ENCODE measurements around the gene TUSC2. TPM values are rescaled to one million over a fixed set of nuclear protein-coding genes. Genes with fewer than 3 reads are reported as not detected.

The TUSC2 gene
- total and polyA plus RNA-seq, 2 of the 13 experiments (the other 11 are each of a cell fraction or from before 2014, with no cell fraction given) = 36.7 to 39.1 TPM

- no peak; the same call in 1 of the 2 replicates for TF ChIP-seq ZNF441 (CRISPR knock-in tag; IDR thresholded peaks at IDR 0.05; ENCODE audit: borderline replicate concordance)
- peak; percentile 44 for TF ChIP-seq ZNF350 (CRISPR knock-in tag; IDR thresholded peaks at IDR 0.05; ENCODE audit: borderline replicate concordance, low read depth)
- no peak for TF ChIP-seq CC2D1A (CRISPR knock-in tag; IDR thresholded peaks at IDR 0.05)
- no peak for TF ChIP-seq XBP1 (CRISPR knock-in tag; IDR thresholded peaks at IDR 0.05)
- 0 out of 2 replicates have a peak, but pooled peaks have one; percentile 11 for TF ChIP-seq ETV5 (CRISPR knock-in tag; IDR thresholded peaks at IDR 0.05; ENCODE audit: borderline replicate concordance)
- TF ChIP-seq CEBPG (CRISPR knock-in tag; IDR thresholded peaks at IDR 0.05) = no peak
- peak; percentile 61; the same call in 1 of the 2 replicates for TF ChIP-seq CREB3 (CRISPR knock-in tag; IDR thresholded peaks at IDR 0.05)
- TF ChIP-seq NCOA5 (CRISPR knock-in tag; IDR thresholded peaks at IDR 0.05) = no peak
- TF ChIP-seq SALL2 (CRISPR knock-in tag; IDR thresholded peaks at IDR 0.05) = peak; percentile 7; the same call in 1 of the 2 replicates
- no peak for TF ChIP-seq BRD4 (CRISPR knock-in tag; IDR thresholded peaks at IDR 0.05)
- TF ChIP-seq GTF2F1 (IDR thresholded peaks at IDR 0.05; ENCODE audit: low read length) = no peak
- no peak for TF ChIP-seq THAP8 (CRISPR knock-in tag; IDR thresholded peaks at IDR 0.05; ENCODE audit: borderline replicate concordance)
- no peak for TF ChIP-seq ZNF10 (CRISPR knock-in tag; IDR thresholded peaks at IDR 0.05; ENCODE audit: borderline replicate concordance, low read depth)
- peak; percentile 43; the same call in 1 of the 2 replicates for TF ChIP-seq HDAC2 (CRISPR knock-in tag; IDR thresholded peaks at IDR 0.05)
- no peak for TF ChIP-seq DZIP1 (CRISPR knock-in tag; IDR thresholded peaks at IDR 0.05)
- TF ChIP-seq ZNF318 (CRISPR knock-in tag; IDR thresholded peaks at IDR 0.05) = no peak
- peak; percentile 42; the same call in 1 of the 2 replicates for TF ChIP-seq GABPB1 (CRISPR knock-in tag; IDR thresholded peaks at IDR 0.05)
Measured at GRCh38 chr3:50321336-50322114, 6.5 kb downstream of the TUSC2 start (continued).

All from HepG2 (cell line).